Pancreas (tissue), 10 donors: Measurements from ENCODE around the gene LAMA4. TPM values are rescaled to one million over a fixed set of nuclear protein-coding genes. Genes with fewer than 3 reads are reported as not detected.
A peak's percentile ranks its signal among the peaks of the same experiment; 100 is the strongest.

Experiments
- ATAC-seq, 4 donors: fragments of 200-7000 bp; cut with Tn5 transposase; one replicate each; pipeline versions ENCODE4 v1.8.0 to v1.9.1; 2020; ENCODE audit warnings: mild to moderate bottlenecking in 4 of 4, moderate library complexity in 4 of 4
- DNase-seq, 6 donors: peaks; one replicate each; pipeline ENCODE4 v3.0.0-alpha.2; 2020
- FAIRE-seq: peaks from 2 replicates; lab custom pipeline; 2012; peaks lifted over from hg19 to GRCh38; lab: Jason Lieb, UNC
- H3K27ac ChIP-seq, 4 donors: fragments of 200-600 bp; sonication (generic); 1 replicate in 3 of 4; 2 replicates in 1 of 4; pipeline versions ENCODE4 v1.5.0 to v1.8.0; 2020
- H3K27me3 ChIP-seq, 4 donors: fragments of 200-600 bp; one replicate each; pipeline ENCODE4 v1.8.0; 2021
- H3K36me3 ChIP-seq, 3 donors: fragments of 200-600 bp; sonication (generic) in 1 of 3; one replicate each; pipeline versions ENCODE4 v1.5.0 to v1.8.0; 2020 to 2021
- H3K4me1 ChIP-seq, 3 donors: fragments of 200-600 bp; one replicate each; pipeline ENCODE4 v1.8.0; 2021
- H3K4me3 ChIP-seq, 4 donors: fragments of 200-600 bp; sonication (generic) in 2 of 4; one replicate each; pipeline versions ENCODE4 v1.5.0 to v1.8.0; 2020 to 2021
- H3K9me3 ChIP-seq, 4 donors: fragments of 200-600 bp; one replicate each; pipeline ENCODE4 v1.8.0; 2021
- WGBS, 2 donors: extraction: QIAGEN DNeasy Blood & Tissue Kit; methylation state at CpG; one replicate each; pipeline ENCODE4 v1.1.7; 2013; 5-methylcytosine and 5-hydroxymethylcytosine counted together
- intact Hi-C, 3 donors: fragments of 100-400 bp; cut with DNase I; formaldehyde crosslinking; loops; one replicate each; pipeline versions ENCODE4 v1.11.1 to v1.14.2; 2022
- polyA plus RNA-seq, 2 donors: library from polyadenylated mRNA; stranded (reverse); fragments of 200-250 nt; gene quantifications; one replicate each; pipeline ENCODE4 v1.2.3, GENCODE V29; 2013
- total RNA-seq, 6 donors: library from RNA; stranded (reverse); fragmentation: NEBNext Ultra II Directional in 4 of 6; extraction: Animal tissue kit (Norgen Biotek cat#: 25700) in 4 of 6; gene quantifications; one replicate each; pipeline versions ENCODE4 v1.2.1 to v1.2.4, GENCODE V29; 2021 to 2023
- TF ChIP-seq, protein P1 (sequence below), 4 donors: fragments of 200-600 bp; sonication (generic) in 3 of 4; IDR thresholded peaks; one replicate each; pipeline versions ENCODE4 v1.5.0 to v1.8.0; 2021; ENCODE audit warnings: antibody characterized with exemption in 4 of 4
- donor health status: healthy with polysubstance abuse.
- donor health status: DM: no; HTN: no; CAD: no; lungs with moderate emphysema.
- donor health status: DM: no; HTN: no; CAD: no.
- donor health status: control.
- donor health status: control.
- donor health status: Bipolar disorder and iron deficiency.
- donor health status: DM: yes; HTN: yes; CAD: no.
- donor health status: DM: no; HTN: no; CAD: no.
- donor health status: DM: no; HTN: no; CAD: no.
- donor health status: DM: yes; HTN: yes; CAD: no.

LAMA4 gene
- total and polyA plus RNA-seq, 8 donors, result 1.3 to 14.0 (median 4.3) TPM

DNA sequence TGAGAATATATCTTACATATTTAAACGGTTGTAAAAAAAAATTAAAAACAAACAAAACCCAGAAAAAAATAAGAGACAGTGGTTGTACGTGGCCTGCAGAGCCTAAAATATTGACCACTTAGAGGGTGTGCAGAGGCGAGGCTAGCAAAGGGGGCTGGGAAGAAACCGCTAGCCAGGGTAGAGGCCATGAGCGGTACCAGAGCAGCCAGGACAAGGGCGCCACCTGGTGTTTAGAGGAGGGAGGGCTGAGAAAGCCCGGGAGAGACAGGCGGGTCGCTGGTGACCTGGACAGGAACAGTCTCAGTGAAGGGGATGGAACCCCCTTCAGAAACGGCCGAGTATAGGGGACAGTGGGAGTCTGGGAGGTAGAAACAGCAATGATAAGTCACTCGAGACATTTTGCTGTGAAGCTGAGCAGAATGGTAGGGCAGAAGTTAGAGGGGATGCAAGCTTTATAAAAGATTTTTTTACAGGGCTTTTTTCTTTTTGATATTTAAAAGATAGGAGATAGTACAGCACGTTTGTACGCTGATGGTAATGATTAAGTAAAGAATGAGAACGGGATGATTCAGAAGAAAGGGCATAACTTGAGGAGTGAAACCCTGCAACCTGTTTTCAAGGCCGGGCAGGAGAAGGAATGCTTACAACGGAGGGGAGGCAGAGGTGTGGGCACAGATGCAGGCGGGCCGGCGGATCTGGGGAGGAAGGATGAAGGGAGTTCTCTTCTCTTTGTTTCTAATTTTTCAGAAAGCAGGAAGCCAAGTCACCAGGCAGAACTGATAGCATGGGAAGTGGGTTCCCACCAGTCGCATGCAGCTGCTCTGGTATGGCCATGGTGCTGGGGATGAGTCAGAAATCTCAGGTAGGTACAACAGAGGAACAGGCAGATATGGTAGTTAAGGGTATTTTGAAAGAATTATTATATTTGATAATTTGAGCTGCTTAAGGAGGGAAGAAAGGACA lies 90.8 kb downstream of the LAMA4 start:
- ATAC-seq (peak; percentile 96 to 99 (median 98)), FAIRE-seq (no peak), DNase-seq (peak; percentile 44 to 86 (median 73))
- TF ChIP-seq, protein P1, sequence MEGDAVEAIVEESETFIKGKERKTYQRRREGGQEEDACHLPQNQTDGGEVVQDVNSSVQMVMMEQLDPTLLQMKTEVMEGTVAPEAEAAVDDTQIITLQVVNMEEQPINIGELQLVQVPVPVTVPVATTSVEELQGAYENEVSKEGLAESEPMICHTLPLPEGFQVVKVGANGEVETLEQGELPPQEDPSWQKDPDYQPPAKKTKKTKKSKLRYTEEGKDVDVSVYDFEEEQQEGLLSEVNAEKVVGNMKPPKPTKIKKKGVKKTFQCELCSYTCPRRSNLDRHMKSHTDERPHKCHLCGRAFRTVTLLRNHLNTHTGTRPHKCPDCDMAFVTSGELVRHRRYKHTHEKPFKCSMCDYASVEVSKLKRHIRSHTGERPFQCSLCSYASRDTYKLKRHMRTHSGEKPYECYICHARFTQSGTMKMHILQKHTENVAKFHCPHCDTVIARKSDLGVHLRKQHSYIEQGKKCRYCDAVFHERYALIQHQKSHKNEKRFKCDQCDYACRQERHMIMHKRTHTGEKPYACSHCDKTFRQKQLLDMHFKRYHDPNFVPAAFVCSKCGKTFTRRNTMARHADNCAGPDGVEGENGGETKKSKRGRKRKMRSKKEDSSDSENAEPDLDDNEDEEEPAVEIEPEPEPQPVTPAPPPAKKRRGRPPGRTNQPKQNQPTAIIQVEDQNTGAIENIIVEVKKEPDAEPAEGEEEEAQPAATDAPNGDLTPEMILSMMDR (IDR thresholded peaks at IDR 0.05), result peak; percentile 64 to 83 (median 79)
- no peaks in the 10 kb centered on the region for H3K4me1 ChIP-seq
- no peak overlapping the region for H3K4me3 ChIP-seq
- H3K27ac ChIP-seq, result no peak overlapping the region
- H3K27me3 ChIP-seq, result no peaks in the 10 kb centered on the region
- H3K9me3 ChIP-seq, result no peaks in the 10 kb centered on the region
- 16 to 18% methylated on average over 21 of the region's 21 CpGs for WGBS, 2 donors
- H3K36me3 ChIP-seq, result no peaks in the 10 kb centered on the region
- intact Hi-C loops, result loop anchor here in 1 of 3 donors (10.0 kb wide), 1 partner anchor 449 kb away; no protein-coding TSS in a partner anchor

DNA sequence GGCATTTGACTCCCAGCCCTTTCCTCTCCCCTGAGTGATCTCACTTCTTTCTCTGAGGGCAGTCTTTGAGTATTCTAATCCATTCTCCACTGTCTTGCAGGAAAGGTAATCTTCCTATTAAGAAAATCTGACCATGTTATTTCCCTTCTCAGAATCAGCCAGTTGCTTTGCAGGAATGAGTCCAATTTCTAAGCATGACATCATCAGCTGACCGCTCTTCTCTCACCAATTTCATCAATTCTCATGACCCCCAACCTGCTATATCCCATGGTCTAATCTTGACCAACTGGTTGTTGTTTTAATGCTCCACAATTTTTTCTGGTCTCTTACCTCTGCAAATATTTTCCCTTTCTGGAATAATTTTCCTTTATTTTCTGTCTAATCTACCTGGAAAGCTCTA lies 93.6 kb downstream of the LAMA4 start:
- TF ChIP-seq, protein P1 (IDR thresholded peaks at IDR 0.05), result no peak
- no peak for FAIRE-seq
- Histone ChIP-seq H3K4me3 (no peak overlapping the region), H3K36me3 (no peaks in the 10 kb centered on the region), H3K27ac (no peak overlapping the region), H3K9me3 (no peaks in the 10 kb centered on the region), H3K27me3 (peaks cover 0 to 6% (median 0%) of the 10 kb centered on the region in 4 donors), H3K4me1 (no peaks in the 10 kb centered on the region)
- ATAC-seq, result no peak
- 88 to 90% methylated on average over 1 of the region's 1 CpG for WGBS, 2 donors
- no peak for DNase-seq
- intact Hi-C loops, result loop anchor here in 1 of 3 donors (10.0 kb wide), 1 partner anchor 446 kb away; no protein-coding TSS in a partner anchor

DNA sequence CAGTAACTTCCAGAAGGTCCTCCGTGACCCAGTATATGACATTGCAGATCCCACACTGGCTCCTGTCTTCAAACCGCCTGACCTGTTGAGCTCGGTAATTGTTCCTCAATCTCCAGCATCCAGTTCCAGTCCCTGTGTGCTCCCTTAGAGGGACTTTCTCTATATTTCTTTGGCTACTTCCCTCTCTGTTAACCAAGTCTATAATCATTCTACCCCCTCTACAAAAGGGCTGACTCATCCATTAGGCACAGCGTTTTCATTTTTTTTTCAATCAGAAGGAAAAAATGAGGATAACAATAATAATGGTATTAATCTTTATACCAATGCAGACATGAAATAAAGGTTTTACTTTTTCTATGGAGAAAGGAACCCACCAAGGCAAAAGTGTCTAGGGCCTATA lies 97.7 kb downstream of the LAMA4 start:
- DNase-seq (no peak), FAIRE-seq (no peak), ATAC-seq (no peak)
- TF ChIP-seq, protein P1 (IDR thresholded peaks at IDR 0.05), result no peak
- 88 to 94% methylated on average over 4 of the region's 4 CpGs for WGBS, 2 donors
- Histone ChIP-seq H3K4me3 (no peak overlapping the region), H3K36me3 (no peaks in the 10 kb centered on the region), H3K27me3 (peaks cover 0 to 6% (median 0%) of the 10 kb centered on the region in 4 donors), H3K27ac (no peak overlapping the region), H3K4me1 (no peaks in the 10 kb centered on the region), H3K9me3 (no peaks in the 10 kb centered on the region)
- intact Hi-C loops, result no loop called here

DNA sequence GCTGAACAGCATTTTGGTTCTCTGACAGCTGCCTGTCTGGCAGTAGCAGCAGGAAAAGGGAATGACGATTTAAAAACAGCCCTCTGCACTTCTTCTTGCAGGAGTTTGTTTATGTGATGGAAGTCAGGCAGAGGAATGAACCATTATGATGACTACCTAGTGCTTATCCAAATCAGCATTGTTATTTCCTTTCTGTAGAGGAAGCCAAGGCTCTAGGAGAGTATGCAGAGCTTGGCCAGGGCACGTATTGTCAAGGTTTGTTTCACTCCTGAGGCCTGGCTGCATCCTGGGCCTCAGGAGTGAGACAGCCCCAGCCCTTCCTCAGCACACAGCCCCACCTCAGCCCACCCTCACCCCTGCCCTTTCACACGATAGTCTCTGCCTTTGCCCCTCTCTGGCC lies 98.5 kb downstream of the LAMA4 start:
- FAIRE-seq (no peak), ATAC-seq (no peak), DNase-seq (no peak)
- WGBS, 2 donors, result 59 to 75% methylated on average over 3 of the region's 3 CpGs
- Histone ChIP-seq H3K4me3 (no peak overlapping the region), H3K9me3 (no peaks in the 10 kb centered on the region), H3K27ac (no peak overlapping the region), H3K27me3 (peaks cover 0 to 6% (median 0%) of the 10 kb centered on the region in 4 donors), H3K4me1 (no peaks in the 10 kb centered on the region), H3K36me3 (no peaks in the 10 kb centered on the region)
- intact Hi-C loops, result no loop called here
- TF ChIP-seq, protein P1 (IDR thresholded peaks at IDR 0.05), result no peak
